C1 segment of cervical spinal cord (tissue), 14 donors: Measurements from ENCODE around the gene AP4B1.

ENCODE experiments used
- DNase-seq, 14 donors: peaks; one replicate each; lab custom pipeline; 2025; lab: John Stamatoyannopoulos, UW

Gene AP4B1

GRCh38 chr1:113930499-113931161 lies 26.0 kb upstream of the AP4B1 start:
- DNase-seq, result peak in 3 of 14 donors; percentile 21 to 52 (median 34)

- peak in 8 of 14 donors; percentile 55 to 84 (median 68) for DNase-seq
Observed at GRCh38 chr1:113929750-113930498, 25.3 kb upstream of the AP4B1 start.

- peak; percentile 65 to 95 (median 90) for DNase-seq
Observed at GRCh38 chr1:113928941-113929749, 24.5 kb upstream of the AP4B1 start, which contains the start of gene HIPK1. HIPK1 (plus strand) TSS chr1:113929324.

- peak in 1 of 14 donors; percentile 69 for DNase-seq
Observed at GRCh38 chr1:113928187-113928930, 23.8 kb upstream of the AP4B1 start.

GRCh38 chr1:113924473-113924872 lies 19.9 kb upstream of the AP4B1 start:
- DNase-seq, result no peak

GRCh38 chr1:113922957-113923356 lies 18.4 kb upstream of the AP4B1 start:
- no peak for DNase-seq

GRCh38 chr1:113918243-113918642 lies 13.6 kb upstream of the AP4B1 start:
- no peak for DNase-seq

GRCh38 chr1:113917400-113918082 lies 12.9 kb upstream of the AP4B1 start:
- DNase-seq, result no peak

- DNase-seq, result no peak
Observed at GRCh38 chr1:113916974-113917373, 12.4 kb upstream of the AP4B1 start.

- peak in 1 of 14 donors; percentile 37 for DNase-seq
Observed at GRCh38 chr1:113913887-113914664, 9.5 kb upstream of the AP4B1 start.

GRCh38 chr1:113913312-113913668 lies 8.7 kb upstream of the AP4B1 start:
- no peak for DNase-seq

GRCh38 chr1:113912594-113913311 lies 8.2 kb upstream of the AP4B1 start:
- peak in 5 of 14 donors; percentile 17 to 94 (median 33) for DNase-seq

- peak in 2 of 14 donors; percentile 48 to 57 for DNase-seq
Observed at GRCh38 chr1:113905435-113905861, 849 bp upstream of the AP4B1 start.

- peak in 3 of 14 donors; percentile 32 to 46 (median 39) for DNase-seq
Observed at GRCh38 chr1:113904293-113904673, 316 bp downstream of the AP4B1 start.

GRCh38 chr1:113903501-113904292 lies 902 bp downstream of the AP4B1 start:
- DNase-seq, result peak in 1 of 14 donors; percentile 51

- no peak for DNase-seq
Observed at GRCh38 chr1:113901191-113901590, 3.4 kb downstream of the AP4B1 start.

GRCh38 chr1:113899111-113899510 lies 5.5 kb downstream of the AP4B1 start:
- no peak for DNase-seq

- no peak for DNase-seq
Observed at GRCh38 chr1:113898241-113898814, 6.3 kb downstream of the AP4B1 start.
